PFSK-1 (cell line): ENCODE data around the gene SCUBE1.

Experiments
- FOXP2 ChIP-seq: optimal IDR thresholded peaks from 2 replicates; pipeline ENCODE3; 2011; ENCODE audit warnings: borderline replicate concordance, control low read depth, inconsistent platforms; ENCODE audit not compliant: insufficient read depth; ENCODE audit errors: extremely low read length, extremely low read depth
- POLR2AphosphoS5 ChIP-seq: IDR thresholded peaks from 2 replicates; pipeline ENCODE4 v1.6.1; 2012; ENCODE audit warnings: low read depth, mild to moderate bottlenecking, control low read depth, low read length, moderate library complexity
- REST ChIP-seq, 2 experiments: IDR thresholded peaks; 2 replicates each; pipeline versions ENCODE4 v1.6.1 to v1.8.0; 2011 to 2012; ENCODE audit warnings: low read depth in 2 of 2, low read length in 2 of 2, control low read depth in 1 of 2, inconsistent platforms in 1 of 2, mild to moderate bottlenecking in 1 of 2, moderate library complexity in 1 of 2; ENCODE audit not compliant: insufficient read depth in 1 of 2
- SIN3A ChIP-seq: IDR thresholded peaks from 2 replicates; pipeline ENCODE4 v1.6.1; 2012; ENCODE audit warnings: mild to moderate bottlenecking, low read length, moderate library complexity, borderline replicate concordance; ENCODE audit not compliant: insufficient read depth
- TAF1 ChIP-seq: IDR thresholded peaks from 2 replicates; pipeline ENCODE4 v1.6.1; 2012; ENCODE audit warnings: low read length, control low read depth, borderline replicate concordance; ENCODE audit not compliant: insufficient read depth

SCUBE1 gene

GRCh38 chr22:43274595-43275240 is 68.5 kb downstream of the SCUBE1 start:
- TF ChIP-seq SIN3A (no peak), POLR2AphosphoS5 (no peak), FOXP2 (no peak), REST (IDR thresholded peaks at IDR 0.05; ENCODE audit: insufficient read depth in 1 of 2, low read depth in 2 of 2, low read length in 2 of 2) (no peak), TAF1 (no peak)

- TF ChIP-seq SIN3A (no peak), TAF1 (no peak)
These were observed 69.2 kb downstream of the SCUBE1 start for GRCh38 chr22:43273902-43274484.

GRCh38 chr22:43272869-43273318 is 70.3 kb downstream of the SCUBE1 start:
- TF ChIP-seq FOXP2: no peak
- no peak for TF ChIP-seq REST (IDR thresholded peaks at IDR 0.05; ENCODE audit: insufficient read depth in 1 of 2, low read depth in 2 of 2, low read length in 2 of 2)
- no peak for TF ChIP-seq POLR2AphosphoS5
- TF ChIP-seq TAF1: no peak
- no peak for TF ChIP-seq SIN3A

GRCh38 chr22:43272301-43272700 is 70.9 kb downstream of the SCUBE1 start:
- no peak for TF ChIP-seq REST (IDR thresholded peaks at IDR 0.05; ENCODE audit: insufficient read depth in 1 of 2, low read depth in 2 of 2, low read length in 2 of 2)

GRCh38 chr22:43270949-43271348 is 72.2 kb downstream of the SCUBE1 start:
- TF ChIP-seq SIN3A: no peak
- TF ChIP-seq TAF1: no peak
- TF ChIP-seq FOXP2: no peak
- no peak for TF ChIP-seq REST (IDR thresholded peaks at IDR 0.05; ENCODE audit: insufficient read depth in 1 of 2, low read depth in 2 of 2, low read length in 2 of 2)
- TF ChIP-seq POLR2AphosphoS5: no peak
